HepG2 (cell line): ENCODE data around the gene CCDC87. TPM values are rescaled to one million over a fixed set of nuclear protein-coding genes. Genes with fewer than 3 reads are reported as not detected.

Experiments
- AKNA ChIP-seq: sonication (generic); formaldehyde crosslinking; IDR thresholded peaks from 2 replicates; pipeline ENCODE4 v1.4.0; 2020; ENCODE audit warnings: missing genetic modification reagents, borderline replicate concordance
- ATF4 ChIP-seq, 2 experiments: fragments of 450-650 bp in 1 of 2; sonication (generic) in 1 of 2; formaldehyde crosslinking; IDR thresholded peaks; 2 replicates each; pipeline versions ENCODE4 v1.5.0 to v1.8.0; 2020 to 2022; ENCODE audit warnings: mild to moderate bottlenecking in 1 of 2, missing genetic modification reagents in 1 of 2
- CSRNP1 ChIP-seq: sonication (generic); formaldehyde crosslinking; IDR thresholded peaks from 2 replicates; pipeline ENCODE4 v1.8.1; 2023; ENCODE audit warnings: mild to moderate bottlenecking, missing genetic modification reagents
- HNRNPLL ChIP-seq: fragments of 200-400 bp; formaldehyde crosslinking; IDR thresholded peaks from 2 replicates; pipeline ENCODE4 v1.6.1; 2017; ENCODE audit warnings: mild to moderate bottlenecking, low read depth, low read length; ENCODE audit not compliant: poor library complexity, severe bottlenecking
- IRF2 ChIP-seq: IDR thresholded peaks from 2 replicates; pipeline ENCODE4 v1.6.1; 2018; ENCODE audit warnings: missing genetic modification reagents, missing compliant biosample characterization
- MAX ChIP-seq: IDR thresholded peaks from 2 replicates; pipeline ENCODE4 v1.6.1; 2012; ENCODE audit warnings: inconsistent platforms
- MIXL1 ChIP-seq: IDR thresholded peaks from 2 replicates; pipeline ENCODE4 v1.6.1; 2016
- MXI1 ChIP-seq: IDR thresholded peaks from 3 replicates; pipeline ENCODE4 v1.6.1; 2012; ENCODE audit warnings: low read depth, low read length, inconsistent platforms, borderline replicate concordance
- NFRKB ChIP-seq: fragments of 450-650 bp; IDR thresholded peaks from 2 replicates; pipeline ENCODE4 v1.6.1; 2017
- PRMT3 ChIP-seq: sonication (generic); formaldehyde crosslinking; IDR thresholded peaks from 2 replicates; pipeline ENCODE4 v1.8.1; 2022; ENCODE audit warnings: low read depth, mild to moderate bottlenecking, moderate library complexity, missing genetic modification reagents, borderline replicate concordance
- STAT5B ChIP-seq: sonication (generic); formaldehyde crosslinking; IDR thresholded peaks from 2 replicates; pipeline ENCODE4 v1.4.0; 2020; ENCODE audit warnings: missing genetic modification reagents
- TEF ChIP-seq: sonication (generic); formaldehyde crosslinking; IDR thresholded peaks from 2 replicates; pipeline ENCODE4 v1.5.0; 2020; ENCODE audit warnings: missing genetic modification reagents
- UBTF ChIP-seq: sonication (generic); formaldehyde crosslinking; IDR thresholded peaks from 2 replicates; pipeline ENCODE4 v1.4.0; 2020; ENCODE audit warnings: mild to moderate bottlenecking, missing genetic modification reagents
- ZFP41 ChIP-seq: sonication (generic); formaldehyde crosslinking; IDR thresholded peaks from 2 replicates; pipeline ENCODE4 v1.4.0; 2020; ENCODE audit warnings: mild to moderate bottlenecking, missing genetic modification reagents, borderline replicate concordance
- ZNF230 ChIP-seq: sonication (generic); formaldehyde crosslinking; IDR thresholded peaks from 2 replicates; pipeline ENCODE4 v1.4.0; 2020; ENCODE audit warnings: mild to moderate bottlenecking, missing genetic modification reagents
- ZNF251 ChIP-seq: sonication (generic); formaldehyde crosslinking; IDR thresholded peaks from 2 replicates; pipeline ENCODE4 v1.9.0; 2021; ENCODE audit warnings: mild to moderate bottlenecking, missing genetic modification reagents
- ZNF350 ChIP-seq: sonication (generic); formaldehyde crosslinking; IDR thresholded peaks from 2 replicates; pipeline ENCODE4 v1.4.0; 2020; ENCODE audit warnings: mild to moderate bottlenecking, low read depth, missing genetic modification reagents, borderline replicate concordance
- polyA plus RNA-seq, 8 experiments: library from polyadenylated mRNA; depleted of rRNA in 3 of 8; stranded (reverse) in 7 of 8; unstranded in 1 of 8; fragments of >200 nt; fragmentation: Illumina TruSeq in 4 of 8; extraction: Trizol in 4 of 8; gene quantifications; 2 replicates each; pipeline versions ENCODE4 v1.2.1 to v1.2.3, GENCODE V29; 2011 to 2016; ENCODE audit warnings: low read depth in 4 of 8, missing spikeins in 1 of 8, mixed read lengths in 1 of 8; ENCODE audit not compliant: insufficient read depth in 1 of 8
- total RNA-seq, 5 experiments: library from RNA; depleted of rRNA; stranded (reverse); fragments of >200 nt; fragmentation: Illumina TruSeq; extraction: Trizol; gene quantifications; 2 replicates each; pipeline ENCODE4 v1.2.3, GENCODE V29; 2016; ENCODE audit warnings: low read depth in 1 of 5

Gene CCDC87
- total and polyA plus RNA-seq, 2 of the 13 experiments (the other 11 are each of a cell fraction or from before 2014, with no cell fraction given) = 0.05 to 0.42 TPM

GRCh38 chr11:66638177-66639065 is 45.6 kb upstream of the CCDC87 start, which contains the start of gene RBM4 (continued):
- TF ChIP-seq UBTF (CRISPR knock-in tag) = peak; percentile 46
- TF ChIP-seq ATF4 (CRISPR knock-in tag; IDR thresholded peaks at IDR 0.05) = no peak
- no peak for TF ChIP-seq ZFP41 (CRISPR knock-in tag)
- TF ChIP-seq HNRNPLL = peak; percentile 63
- peak; percentile 92 for TF ChIP-seq MAX
- TF ChIP-seq ZNF251 (CRISPR knock-in tag) = no peak
- peak; percentile 53; the same call in 1 of the 2 replicates for TF ChIP-seq NFRKB
- TF ChIP-seq AKNA (CRISPR knock-in tag) = no peak
- no peak for TF ChIP-seq STAT5B
- TF ChIP-seq ZNF230 (CRISPR knock-in tag) = no peak; the same call in 1 of the 2 replicates
- peak; percentile 80; the same call in 1 of the 3 replicates for TF ChIP-seq MXI1
- no peak for TF ChIP-seq TEF
- no peak; the same call in 1 of the 2 replicates for TF ChIP-seq MIXL1 (CRISPR knock-in tag)
- TF ChIP-seq IRF2 (CRISPR knock-in tag) = no peak; the same call in 1 of the 2 replicates
- TF ChIP-seq CSRNP1 (CRISPR knock-in tag) = no peak
- no peak for TF ChIP-seq PRMT3 (CRISPR knock-in tag)
- TF ChIP-seq ZNF350 (CRISPR knock-in tag) = no peak
